ENCODE data around the gene SND1.

SND1 gene

DNA sequence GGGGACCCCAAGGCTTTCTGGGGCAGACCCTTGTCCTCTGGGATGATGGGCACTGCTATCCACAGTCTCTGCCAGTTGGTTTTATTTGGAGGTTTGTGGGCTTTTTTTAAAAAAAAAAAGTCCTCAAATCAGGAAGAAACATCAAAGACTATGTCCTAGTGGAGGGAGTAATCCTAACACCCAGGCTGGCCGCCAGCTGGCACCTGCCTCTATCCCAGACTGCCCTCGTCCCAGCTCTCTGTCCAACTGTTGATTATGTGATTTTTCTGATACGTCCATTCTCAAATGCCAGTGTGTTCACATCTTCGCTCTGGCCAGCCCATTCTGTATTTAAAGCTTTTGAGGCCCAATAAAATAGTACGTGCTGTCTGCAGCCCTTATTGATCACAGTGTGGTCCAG, 440.2 kb downstream of the SND1 start:
- no peak overlapping the region for H3K9ac ChIP-seq (ENCODE audit: low read length)
- H3K4me3 ChIP-seq (ENCODE audit: insufficient read depth, low read length, poor library complexity, severe bottlenecking) = no peak overlapping the region
- TF ChIP-seq EZH2phosphoT487 (conservative IDR thresholded peaks at IDR 0.05; ENCODE audit: low read length) = no peak
- TF ChIP-seq, protein P1, sequence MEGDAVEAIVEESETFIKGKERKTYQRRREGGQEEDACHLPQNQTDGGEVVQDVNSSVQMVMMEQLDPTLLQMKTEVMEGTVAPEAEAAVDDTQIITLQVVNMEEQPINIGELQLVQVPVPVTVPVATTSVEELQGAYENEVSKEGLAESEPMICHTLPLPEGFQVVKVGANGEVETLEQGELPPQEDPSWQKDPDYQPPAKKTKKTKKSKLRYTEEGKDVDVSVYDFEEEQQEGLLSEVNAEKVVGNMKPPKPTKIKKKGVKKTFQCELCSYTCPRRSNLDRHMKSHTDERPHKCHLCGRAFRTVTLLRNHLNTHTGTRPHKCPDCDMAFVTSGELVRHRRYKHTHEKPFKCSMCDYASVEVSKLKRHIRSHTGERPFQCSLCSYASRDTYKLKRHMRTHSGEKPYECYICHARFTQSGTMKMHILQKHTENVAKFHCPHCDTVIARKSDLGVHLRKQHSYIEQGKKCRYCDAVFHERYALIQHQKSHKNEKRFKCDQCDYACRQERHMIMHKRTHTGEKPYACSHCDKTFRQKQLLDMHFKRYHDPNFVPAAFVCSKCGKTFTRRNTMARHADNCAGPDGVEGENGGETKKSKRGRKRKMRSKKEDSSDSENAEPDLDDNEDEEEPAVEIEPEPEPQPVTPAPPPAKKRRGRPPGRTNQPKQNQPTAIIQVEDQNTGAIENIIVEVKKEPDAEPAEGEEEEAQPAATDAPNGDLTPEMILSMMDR (IDR thresholded peaks at IDR 0.05; ENCODE audit: insufficient read depth, low read length, poor library complexity, severe bottlenecking) = no peak
- no peaks in the 10 kb centered on the region for H3K9me3 ChIP-seq (ENCODE audit: insufficient read depth, low read length)
- H3K27ac ChIP-seq (ENCODE audit: low read depth, low read length) = no peak overlapping the region
- no peaks in the 10 kb centered on the region for H3K9me2 ChIP-seq (replicated peaks; ENCODE audit: insufficient read depth, low read length)
- no peaks in the 10 kb centered on the region for H3F3A ChIP-seq (ENCODE audit: insufficient read depth)
- no peaks in the 10 kb centered on the region for H4K20me1 ChIP-seq (ENCODE audit: low read depth, low read length)
- no peak overlapping the region for H3K4me2 ChIP-seq (ENCODE audit: low read depth, low read length, poor library complexity, severe bottlenecking)
- no peaks in the 10 kb centered on the region for H3K36me3 ChIP-seq (ENCODE audit: low read length)
- no peak overlapping the region for H2AFZ ChIP-seq (ENCODE audit: low read depth, low read length, severe bottlenecking)
- H3K27me3 ChIP-seq (ENCODE audit: low read length) = no peaks in the 10 kb centered on the region
- H3K79me2 ChIP-seq (ENCODE audit: insufficient read depth, low read length) = no peaks in the 10 kb centered on the region

DNA sequence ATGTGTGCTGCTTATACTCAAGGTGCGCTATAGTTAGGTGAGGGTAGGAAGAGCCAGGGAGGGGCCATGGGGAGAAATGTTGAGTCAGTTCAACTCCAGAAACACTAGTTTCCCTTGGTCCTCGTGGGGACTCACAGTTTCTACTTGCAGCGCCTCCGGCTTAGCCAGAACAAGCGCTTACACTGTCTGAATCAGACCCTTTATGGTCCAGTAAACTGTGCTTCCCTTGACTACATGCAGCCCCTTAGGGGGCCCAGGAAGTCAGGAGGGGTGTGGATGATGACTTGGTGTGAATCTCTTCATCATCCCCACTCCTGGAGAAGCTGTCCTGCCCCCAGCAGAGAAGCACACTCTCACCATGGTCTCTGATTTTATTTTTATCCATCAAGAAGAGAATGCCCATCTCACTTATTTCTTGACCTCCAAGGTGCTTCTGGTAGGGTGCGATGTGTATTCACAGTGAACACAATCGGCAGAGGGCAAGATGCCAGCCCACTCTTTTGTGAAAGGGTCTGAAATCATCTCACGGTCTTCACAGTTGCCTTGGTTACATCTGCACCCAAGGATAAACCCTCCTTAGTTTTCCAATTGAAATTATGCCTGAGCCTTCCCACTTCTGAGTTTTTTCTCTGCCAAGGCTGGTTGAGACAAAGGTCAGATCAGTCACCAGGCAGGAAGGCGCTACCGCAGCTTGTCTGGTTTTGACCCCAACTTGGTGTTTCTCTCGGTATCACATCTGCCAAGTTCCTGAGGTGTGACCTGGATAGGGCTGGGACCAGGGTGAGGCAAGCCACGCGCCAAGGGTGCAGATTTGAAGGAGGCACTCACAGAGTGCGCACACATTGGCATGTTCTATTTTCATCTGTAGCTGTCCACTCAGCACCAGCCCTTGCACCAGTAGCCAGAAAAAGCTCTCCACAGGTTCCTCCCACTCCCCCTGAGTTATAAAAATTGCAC, 441.9 kb downstream of the SND1 start:
- Histone ChIP-seq H3K79me2 (ENCODE audit: insufficient read depth, low read length) (no peaks in the 10 kb centered on the region), H3F3A (ENCODE audit: insufficient read depth) (no peaks in the 10 kb centered on the region), H4K20me1 (ENCODE audit: low read depth, low read length) (no peaks in the 10 kb centered on the region), H3K4me2 (ENCODE audit: low read depth, low read length, poor library complexity, severe bottlenecking) (no peak overlapping the region), H3K36me3 (ENCODE audit: low read length) (no peaks in the 10 kb centered on the region), H3K9ac (ENCODE audit: low read length) (no peak overlapping the region), H3K27me3 (ENCODE audit: low read length) (no peaks in the 10 kb centered on the region), H3K9me2 (replicated peaks; ENCODE audit: insufficient read depth, low read length) (no peaks in the 10 kb centered on the region), H3K4me3 (ENCODE audit: insufficient read depth, low read length, poor library complexity, severe bottlenecking) (no peak overlapping the region), H2AFZ (ENCODE audit: low read depth, low read length, severe bottlenecking) (no peak overlapping the region), H3K9me3 (ENCODE audit: insufficient read depth, low read length) (no peaks in the 10 kb centered on the region), H3K27ac (ENCODE audit: low read depth, low read length) (no peak overlapping the region)
- no peak for TF ChIP-seq EZH2phosphoT487 (conservative IDR thresholded peaks at IDR 0.05; ENCODE audit: low read length)
- TF ChIP-seq, protein P1 (IDR thresholded peaks at IDR 0.05; ENCODE audit: insufficient read depth, low read length, poor library complexity, severe bottlenecking) = no peak

DNA sequence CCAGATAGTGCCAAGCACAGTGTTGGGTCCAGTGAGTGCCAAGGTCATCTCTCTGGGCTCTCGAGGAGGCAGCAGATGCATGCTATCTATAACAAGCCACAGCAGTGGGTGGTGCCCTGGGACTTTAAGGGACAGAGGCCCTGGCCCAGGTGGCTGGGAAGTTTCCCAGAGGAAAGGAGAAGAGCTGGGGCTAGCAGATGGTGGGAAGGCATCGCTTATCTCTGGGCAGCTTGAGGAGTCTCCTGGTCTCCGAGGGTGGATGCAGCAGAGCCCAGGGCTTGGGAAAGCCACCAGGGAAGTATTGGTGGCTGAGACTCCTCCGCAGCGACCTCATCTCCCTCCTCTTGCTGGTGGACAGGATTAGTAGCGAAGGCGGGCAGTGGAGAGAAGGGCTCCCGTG, 442.7 kb downstream of the SND1 start:
- Histone ChIP-seq H3K4me3 (ENCODE audit: insufficient read depth, low read length, poor library complexity, severe bottlenecking) (no peak overlapping the region), H3K79me2 (ENCODE audit: insufficient read depth, low read length) (no peaks in the 10 kb centered on the region), H3K9me3 (ENCODE audit: insufficient read depth, low read length) (no peaks in the 10 kb centered on the region), H3K36me3 (ENCODE audit: low read length) (no peaks in the 10 kb centered on the region), H4K20me1 (ENCODE audit: low read depth, low read length) (no peaks in the 10 kb centered on the region), H3K4me2 (ENCODE audit: low read depth, low read length, poor library complexity, severe bottlenecking) (no peak overlapping the region), H3K9me2 (replicated peaks; ENCODE audit: insufficient read depth, low read length) (no peaks in the 10 kb centered on the region), H3K9ac (ENCODE audit: low read length) (no peak overlapping the region), H2AFZ (ENCODE audit: low read depth, low read length, severe bottlenecking) (no peak overlapping the region), H3K27me3 (ENCODE audit: low read length) (no peaks in the 10 kb centered on the region), H3K27ac (ENCODE audit: low read depth, low read length) (no peak overlapping the region), H3F3A (ENCODE audit: insufficient read depth) (no peaks in the 10 kb centered on the region)
- TF ChIP-seq EZH2phosphoT487 (conservative IDR thresholded peaks at IDR 0.05; ENCODE audit: low read length) = no peak
- TF ChIP-seq, protein P1 (IDR thresholded peaks at IDR 0.05; ENCODE audit: insufficient read depth, low read length, poor library complexity, severe bottlenecking) = no peak

Data from SU-DHL-6 (cell line).